GM18498 (cell line): ENCODE results near the gene SH3BP5.

Experiments used
- ATAC-seq: cut with Tn5 transposase; IDR thresholded peaks from one replicate; pipeline ENCODE4 v1.9.1; 2021; ENCODE audit warnings: mild to moderate bottlenecking, moderate library complexity; ENCODE audit not compliant: unreplicated experiment

SH3BP5 gene

GRCh38 chr3:15300323-15301078 lies 31.9 kb downstream of the SH3BP5 start:
- ATAC-seq, result no peak

GRCh38 chr3:15299036-15299435 lies 33.4 kb downstream of the SH3BP5 start:
- no peak for ATAC-seq

- no peak for ATAC-seq
Observed at GRCh38 chr3:15298504-15298903, 33.9 kb downstream of the SH3BP5 start.

GRCh38 chr3:15297608-15298350 lies 34.6 kb downstream of the SH3BP5 start:
- ATAC-seq, result no peak

- no peak for ATAC-seq
Observed at GRCh38 chr3:15295506-15295905, 36.9 kb downstream of the SH3BP5 start.

GRCh38 chr3:15294929-15295328 lies 37.5 kb downstream of the SH3BP5 start:
- no peak for ATAC-seq

GRCh38 chr3:15292765-15293522 lies 39.4 kb downstream of the SH3BP5 start:
- ATAC-seq, result no peak

GRCh38 chr3:15291589-15292541 lies 40.5 kb downstream of the SH3BP5 start:
- peak; percentile 84 for ATAC-seq

- ATAC-seq, result no peak
Observed at GRCh38 chr3:15290736-15291135, 41.6 kb downstream of the SH3BP5 start.

- no peak for ATAC-seq
Observed at GRCh38 chr3:15289661-15290060, 42.7 kb downstream of the SH3BP5 start.

- no peak for ATAC-seq
Observed at GRCh38 chr3:15288331-15289035, 43.9 kb downstream of the SH3BP5 start.

- no peak for ATAC-seq
Observed at GRCh38 chr3:15287565-15288330, 44.6 kb downstream of the SH3BP5 start.

GRCh38 chr3:15286022-15286421 lies 46.4 kb downstream of the SH3BP5 start:
- no peak for ATAC-seq

GRCh38 chr3:15284121-15284889 lies 48.1 kb downstream of the SH3BP5 start:
- ATAC-seq, result peak; percentile 19

GRCh38 chr3:15283702-15284101 lies 48.7 kb downstream of the SH3BP5 start:
- peak; percentile 77 for ATAC-seq

- no peak for ATAC-seq
Observed at GRCh38 chr3:15281817-15282216, 50.6 kb downstream of the SH3BP5 start.

GRCh38 chr3:15280853-15281532 lies 51.4 kb downstream of the SH3BP5 start:
- ATAC-seq, result no peak
